ENCODE results near the gene ZBTB20. TPM values are rescaled to one million over a fixed set of nuclear protein-coding genes. Genes with fewer than 3 reads are reported as not detected.

Gene ZBTB20
- total and polyA plus RNA-seq, 4 donors: 0.74 to 77.1 (median 27.9) TPM

DNA sequence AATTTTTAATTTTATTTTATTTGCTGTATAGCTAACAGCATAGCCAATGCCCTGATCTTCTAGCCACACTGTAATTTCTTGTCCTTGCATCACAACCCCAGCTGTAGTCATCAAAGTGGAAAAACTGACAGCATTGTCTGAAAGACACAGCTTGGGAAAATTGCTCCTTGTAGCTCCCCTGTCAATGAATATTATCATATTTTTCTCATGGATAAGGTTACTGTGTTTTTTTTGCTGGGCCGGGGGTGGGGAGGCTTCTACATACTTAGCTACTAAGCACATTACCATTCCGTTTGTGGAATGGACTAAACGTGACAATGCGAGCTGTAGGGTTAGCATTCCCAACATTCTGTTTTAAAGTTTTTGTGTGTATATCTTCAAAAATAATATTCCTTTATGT, 472.0 kb downstream of the ZBTB20 start:
- no peak overlapping the region for H3K9ac ChIP-seq (ENCODE audit: insufficient read depth in 1 of 2, low read length in 2 of 2)
- H3K27me3 ChIP-seq (ENCODE audit: control insufficient read depth in 3 of 3, insufficient read depth in 3 of 3, low read length in 2 of 3): no peaks in the 10 kb centered on the region
- DNase-seq: no peak
- peaks cover 0 to 7% (median 0%) of the 10 kb centered on the region in 5 donors for H3K4me1 ChIP-seq (ENCODE audit: control insufficient read depth in 5 of 5, insufficient read depth in 5 of 5, low read length in 5 of 5)
- peaks cover 0 to 2% (median 0%) of the 10 kb centered on the region in 4 donors for H3K36me3 ChIP-seq (ENCODE audit: control insufficient read depth in 4 of 4, insufficient read depth in 4 of 4, low read length in 4 of 4)
- no peak overlapping the region for H3K4me3 ChIP-seq
- no peaks in the 10 kb centered on the region for H3K9me3 ChIP-seq (ENCODE audit: control insufficient read depth in 4 of 4, insufficient read depth in 3 of 4, low read length in 3 of 4)
- 94 to 96% methylated on average over 4 of the region's 4 CpGs for WGBS, 2 donors
- ATAC-seq (ENCODE audit: insufficient read depth, low FRiP score): no peak
- H3K27ac ChIP-seq (ENCODE audit: low read depth in 1 of 2, low read length in 1 of 2): no peak overlapping the region
- TF ChIP-seq, protein P1, sequence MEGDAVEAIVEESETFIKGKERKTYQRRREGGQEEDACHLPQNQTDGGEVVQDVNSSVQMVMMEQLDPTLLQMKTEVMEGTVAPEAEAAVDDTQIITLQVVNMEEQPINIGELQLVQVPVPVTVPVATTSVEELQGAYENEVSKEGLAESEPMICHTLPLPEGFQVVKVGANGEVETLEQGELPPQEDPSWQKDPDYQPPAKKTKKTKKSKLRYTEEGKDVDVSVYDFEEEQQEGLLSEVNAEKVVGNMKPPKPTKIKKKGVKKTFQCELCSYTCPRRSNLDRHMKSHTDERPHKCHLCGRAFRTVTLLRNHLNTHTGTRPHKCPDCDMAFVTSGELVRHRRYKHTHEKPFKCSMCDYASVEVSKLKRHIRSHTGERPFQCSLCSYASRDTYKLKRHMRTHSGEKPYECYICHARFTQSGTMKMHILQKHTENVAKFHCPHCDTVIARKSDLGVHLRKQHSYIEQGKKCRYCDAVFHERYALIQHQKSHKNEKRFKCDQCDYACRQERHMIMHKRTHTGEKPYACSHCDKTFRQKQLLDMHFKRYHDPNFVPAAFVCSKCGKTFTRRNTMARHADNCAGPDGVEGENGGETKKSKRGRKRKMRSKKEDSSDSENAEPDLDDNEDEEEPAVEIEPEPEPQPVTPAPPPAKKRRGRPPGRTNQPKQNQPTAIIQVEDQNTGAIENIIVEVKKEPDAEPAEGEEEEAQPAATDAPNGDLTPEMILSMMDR (IDR thresholded peaks at IDR 0.05; ENCODE audit: control extremely low read depth, extremely low read depth): no peak

DNA sequence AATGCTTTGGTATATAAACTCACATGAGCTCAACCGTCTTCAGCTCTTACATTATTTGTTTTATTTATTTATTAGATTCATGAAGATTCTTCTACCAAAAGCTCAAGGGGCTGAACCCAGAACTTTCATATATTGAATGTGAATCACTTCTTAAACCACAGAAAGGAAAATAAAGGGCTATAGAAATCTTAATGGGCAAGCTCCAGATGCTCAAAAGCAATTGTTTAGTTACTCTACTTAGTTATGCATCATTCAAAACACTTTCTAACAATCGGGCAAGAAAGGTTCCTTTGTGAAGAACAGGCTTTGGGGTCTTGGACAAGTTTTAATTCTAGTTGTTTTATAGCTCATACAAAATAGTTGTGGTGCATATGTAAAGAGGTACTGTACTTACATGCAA, 473.1 kb downstream of the ZBTB20 start:
- WGBS, 2 donors: 81 to 86% methylated on average over 2 of the region's 2 CpGs
- Histone ChIP-seq H3K4me1 (ENCODE audit: control insufficient read depth in 5 of 5, insufficient read depth in 5 of 5, low read length in 5 of 5) (peaks cover 0 to 8% (median 0%) of the 10 kb centered on the region in 5 donors), H3K9ac (ENCODE audit: insufficient read depth in 1 of 2, low read length in 2 of 2) (no peak overlapping the region), H3K27me3 (ENCODE audit: control insufficient read depth in 3 of 3, insufficient read depth in 3 of 3, low read length in 2 of 3) (no peaks in the 10 kb centered on the region), H3K27ac (ENCODE audit: low read depth in 1 of 2, low read length in 1 of 2) (no peak overlapping the region), H3K36me3 (ENCODE audit: control insufficient read depth in 4 of 4, insufficient read depth in 4 of 4, low read length in 4 of 4) (peaks cover 0 to 2% (median 0%) of the 10 kb centered on the region in 4 donors), H3K9me3 (ENCODE audit: control insufficient read depth in 4 of 4, insufficient read depth in 3 of 4, low read length in 3 of 4) (no peaks in the 10 kb centered on the region), H3K4me3 (no peak overlapping the region)
- DNase-seq (no peak), ATAC-seq (ENCODE audit: insufficient read depth, low FRiP score) (no peak)
- TF ChIP-seq, protein P1 (IDR thresholded peaks at IDR 0.05; ENCODE audit: control extremely low read depth, extremely low read depth): no peak

DNA sequence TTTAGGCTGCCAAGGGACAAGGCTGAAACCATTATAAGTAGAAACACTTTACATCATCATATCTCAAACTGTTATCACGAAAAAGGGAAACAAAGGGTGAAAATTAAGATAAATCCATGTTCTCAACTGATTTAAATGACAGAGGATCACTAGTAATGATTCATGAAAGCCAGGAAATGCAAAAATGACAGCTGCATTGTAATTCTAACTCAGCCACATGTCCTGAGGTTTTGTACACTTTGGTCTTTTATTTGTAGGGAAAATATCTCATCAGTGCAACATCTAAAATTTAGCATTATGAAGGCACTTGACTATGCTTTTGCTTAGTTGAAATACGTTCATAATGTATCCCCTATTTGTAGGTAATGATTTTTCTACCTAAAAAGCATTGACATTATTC, 473.6 kb downstream of the ZBTB20 start:
- H3K36me3 ChIP-seq (ENCODE audit: control insufficient read depth in 4 of 4, insufficient read depth in 4 of 4, low read length in 4 of 4): peaks cover 0 to 2% (median 0%) of the 10 kb centered on the region in 4 donors
- H3K4me1 ChIP-seq (ENCODE audit: control insufficient read depth in 5 of 5, insufficient read depth in 5 of 5, low read length in 5 of 5): peaks cover 0 to 10% (median 0%) of the 10 kb centered on the region in 5 donors
- TF ChIP-seq, protein P1 (IDR thresholded peaks at IDR 0.05; ENCODE audit: control extremely low read depth, extremely low read depth): no peak
- no peak overlapping the region for H3K27ac ChIP-seq (ENCODE audit: low read depth in 1 of 2, low read length in 1 of 2)
- H3K27me3 ChIP-seq (ENCODE audit: control insufficient read depth in 3 of 3, insufficient read depth in 3 of 3, low read length in 2 of 3): no peaks in the 10 kb centered on the region
- no peak overlapping the region for H3K9ac ChIP-seq (ENCODE audit: insufficient read depth in 1 of 2, low read length in 2 of 2)
- ATAC-seq (ENCODE audit: insufficient read depth, low FRiP score): no peak
- H3K4me3 ChIP-seq: no peak overlapping the region
- no peak for DNase-seq
- no peaks in the 10 kb centered on the region for H3K9me3 ChIP-seq (ENCODE audit: control insufficient read depth in 4 of 4, insufficient read depth in 3 of 4, low read length in 3 of 4)
- WGBS, 2 donors: 80 to 83% methylated on average over 2 of the region's 2 CpGs
